NCI-H524 treated with DMSO at 0.1 percent for 48 hours (cell line): ENCODE data around the gene NEURL4.

Source experiments
- DNase-seq: peaks from one replicate; lab custom pipeline; 2025; lab: John Stamatoyannopoulos, UW

NEURL4 gene

GRCh38 chr17:7323731-7324437 is 5.3 kb downstream of the NEURL4 start:
- no peak for DNase-seq

- DNase-seq, result no peak
These were observed 6.5 kb downstream of the NEURL4 start for GRCh38 chr17:7322520-7323194.

GRCh38 chr17:7321466-7321865 is 7.7 kb downstream of the NEURL4 start:
- no peak for DNase-seq

- DNase-seq, result no peak
These were observed 10.8 kb downstream of the NEURL4 start for GRCh38 chr17:7318121-7318860.

GRCh38 chr17:7317161-7317803 is 11.9 kb downstream of the NEURL4 start:
- DNase-seq, result no peak

- no peak for DNase-seq
These were observed 13.4 kb downstream of the NEURL4 start for GRCh38 chr17:7315570-7316235.

GRCh38 chr17:7314719-7315569 is 14.2 kb downstream of the NEURL4 start, which contains the start of gene GPS2:
TSS of gene GPS2 (minus strand) at chr17:7315360. CDS start at chr17:7315052, 308 bp downstream.
- DNase-seq, result no peak

- DNase-seq, result no peak
These were observed 15.0 kb downstream of the NEURL4 start for GRCh38 chr17:7313890-7314718.

GRCh38 chr17:7313088-7313889 is 15.8 kb downstream of the NEURL4 start:
- no peak for DNase-seq

GRCh38 chr17:7312432-7313087 is 16.6 kb downstream of the NEURL4 start:
- no peak for DNase-seq

- DNase-seq, result no peak
These were observed 17.9 kb downstream of the NEURL4 start for GRCh38 chr17:7311110-7311705.

GRCh38 chr17:7309628-7310027 is 19.5 kb downstream of the NEURL4 start:
- no peak for DNase-seq

- DNase-seq, result no peak
These were observed 20.3 kb downstream of the NEURL4 start for GRCh38 chr17:7308625-7309433.

GRCh38 chr17:7307686-7308624 is 21.2 kb downstream of the NEURL4 start:
- no peak for DNase-seq

- peak; percentile 84 for DNase-seq
These were observed 22.0 kb downstream of the NEURL4 start, which contains the start of gene EIF5A for GRCh38 chr17:7306911-7307685. TSS of gene EIF5A (plus strand) at chr17:7307628. CDS start at chr17:7309636, 2,008 bp downstream.
